HepG2 (cell line): ENCODE results near the gene CAD. TPM values are rescaled to one million over a fixed set of nuclear protein-coding genes. Genes with fewer than 3 reads are reported as not detected.
A peak's percentile ranks its signal among the peaks of the same experiment; 100 is the strongest.

Experiments used
- HMG20A ChIP-seq: IDR thresholded peaks from 2 replicates; pipeline ENCODE4 v1.6.1; 2016; ENCODE audit warnings: borderline replicate concordance
- ISL2 ChIP-seq: sonication (generic); formaldehyde crosslinking; IDR thresholded peaks from 2 replicates; pipeline ENCODE4 v1.5.0; 2020; ENCODE audit warnings: missing genetic modification reagents
- ZBTB7A ChIP-seq: sonication (generic); formaldehyde crosslinking; IDR thresholded peaks from 2 replicates; pipeline ENCODE4 v1.8.0; 2022; ENCODE audit warnings: mild to moderate bottlenecking, missing genetic modification reagents
- ZNF235 ChIP-seq: sonication (generic); formaldehyde crosslinking; IDR thresholded peaks from 2 replicates; pipeline ENCODE4 v1.8.1; 2023; ENCODE audit warnings: mild to moderate bottlenecking, missing genetic modification reagents, borderline replicate concordance
- ZNF83 ChIP-seq: sonication (generic); formaldehyde crosslinking; IDR thresholded peaks from 2 replicates; pipeline ENCODE4 v1.4.0; 2020; ENCODE audit warnings: missing genetic modification reagents, mild to moderate bottlenecking, borderline replicate concordance
- polyA plus RNA-seq, 8 experiments: library from polyadenylated mRNA; depleted of rRNA in 3 of 8; stranded (reverse) in 7 of 8; unstranded in 1 of 8; fragments of >200 nt; fragmentation: Illumina TruSeq in 4 of 8; extraction: Trizol in 4 of 8; gene quantifications; 2 replicates each; pipeline versions ENCODE4 v1.2.1 to v1.2.3, GENCODE V29; 2011 to 2016; ENCODE audit warnings: low read depth in 4 of 8, missing spikeins in 1 of 8, mixed read lengths in 1 of 8; ENCODE audit not compliant: insufficient read depth in 1 of 8
- total RNA-seq, 5 experiments: library from RNA; depleted of rRNA; stranded (reverse); fragments of >200 nt; fragmentation: Illumina TruSeq; extraction: Trizol; gene quantifications; 2 replicates each; pipeline ENCODE4 v1.2.3, GENCODE V29; 2016; ENCODE audit warnings: low read depth in 1 of 5
- TF ChIP-seq, protein P1 (sequence below): sonication (generic); formaldehyde crosslinking; IDR thresholded peaks from 2 replicates; pipeline ENCODE4 v1.4.0; 2020; ENCODE audit warnings: missing genetic modification reagents, mild to moderate bottlenecking, borderline replicate concordance
- TF ChIP-seq, protein P2 (sequence below): sonication (generic); formaldehyde crosslinking; IDR thresholded peaks from 2 replicates; pipeline ENCODE4 v1.5.1; 2020; ENCODE audit warnings: mild to moderate bottlenecking, missing genetic modification reagents, moderate library complexity
- TF ChIP-seq, protein P3 (sequence below): sonication (generic); formaldehyde crosslinking; IDR thresholded peaks from 2 replicates; pipeline ENCODE4 v1.9.0; 2022; ENCODE audit warnings: low read depth, missing genetic modification reagents
- TF ChIP-seq, protein P4 (sequence below): sonication (generic); formaldehyde crosslinking; IDR thresholded peaks from 2 replicates; pipeline ENCODE4 v1.4.0; 2020; ENCODE audit warnings: mild to moderate bottlenecking, missing genetic modification reagents
- TF ChIP-seq, protein P5 (sequence below): IDR thresholded peaks from 2 replicates; pipeline ENCODE4 v1.6.1; 2016; ENCODE audit warnings: mild to moderate bottlenecking
- TF ChIP-seq, protein P6 (sequence below), 2 experiments: sonication (generic) in 1 of 2; formaldehyde crosslinking in 1 of 2; IDR thresholded peaks; 2 replicates each; pipeline versions ENCODE4 v1.4.0 to v1.6.1; 2016 to 2020; ENCODE audit warnings: borderline replicate concordance in 1 of 2, low read depth in 1 of 2, mild to moderate bottlenecking in 1 of 2, missing genetic modification reagents in 1 of 2

Gene CAD
- total and polyA plus RNA-seq, 2 of the 13 experiments (the other 11 are each of a cell fraction or from before 2014, with no cell fraction given): 21.7 to 37.0 TPM

DNA sequence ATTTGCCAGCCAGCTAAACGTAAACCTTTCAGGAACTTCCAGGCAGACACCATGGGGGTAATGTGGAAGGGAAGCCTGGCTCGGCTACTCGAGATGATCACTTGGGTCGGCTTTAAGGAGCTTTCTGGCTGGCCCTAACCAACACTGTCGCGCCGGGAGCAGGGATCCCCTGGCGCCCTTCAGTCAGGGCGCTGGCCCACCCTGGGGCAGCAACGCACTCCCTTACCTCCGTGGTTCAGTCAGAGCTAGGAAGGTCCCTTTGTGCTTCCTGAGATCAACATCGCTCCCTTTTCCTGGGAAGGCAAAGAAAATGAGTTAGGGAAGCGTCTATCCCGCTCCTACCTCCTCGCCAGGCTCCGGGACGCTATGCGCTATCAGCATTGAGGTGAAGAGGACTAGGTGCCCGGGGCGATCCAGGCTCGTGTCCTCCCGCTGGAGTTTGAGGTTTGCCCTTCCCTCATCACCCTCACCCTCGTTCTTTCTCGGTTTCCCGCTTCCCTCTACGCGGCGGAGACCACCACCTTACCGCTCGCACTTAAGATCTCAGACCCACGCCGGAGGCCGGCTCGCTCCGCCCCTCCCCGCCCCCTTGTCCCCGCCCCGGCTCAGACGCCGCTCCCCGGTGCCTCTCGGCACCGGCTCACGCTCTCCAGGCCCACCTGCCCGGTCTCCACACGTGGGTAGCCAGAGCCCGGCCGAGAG, 5.8 kb upstream of the CAD start (continued):
- TF ChIP-seq, protein P1, sequence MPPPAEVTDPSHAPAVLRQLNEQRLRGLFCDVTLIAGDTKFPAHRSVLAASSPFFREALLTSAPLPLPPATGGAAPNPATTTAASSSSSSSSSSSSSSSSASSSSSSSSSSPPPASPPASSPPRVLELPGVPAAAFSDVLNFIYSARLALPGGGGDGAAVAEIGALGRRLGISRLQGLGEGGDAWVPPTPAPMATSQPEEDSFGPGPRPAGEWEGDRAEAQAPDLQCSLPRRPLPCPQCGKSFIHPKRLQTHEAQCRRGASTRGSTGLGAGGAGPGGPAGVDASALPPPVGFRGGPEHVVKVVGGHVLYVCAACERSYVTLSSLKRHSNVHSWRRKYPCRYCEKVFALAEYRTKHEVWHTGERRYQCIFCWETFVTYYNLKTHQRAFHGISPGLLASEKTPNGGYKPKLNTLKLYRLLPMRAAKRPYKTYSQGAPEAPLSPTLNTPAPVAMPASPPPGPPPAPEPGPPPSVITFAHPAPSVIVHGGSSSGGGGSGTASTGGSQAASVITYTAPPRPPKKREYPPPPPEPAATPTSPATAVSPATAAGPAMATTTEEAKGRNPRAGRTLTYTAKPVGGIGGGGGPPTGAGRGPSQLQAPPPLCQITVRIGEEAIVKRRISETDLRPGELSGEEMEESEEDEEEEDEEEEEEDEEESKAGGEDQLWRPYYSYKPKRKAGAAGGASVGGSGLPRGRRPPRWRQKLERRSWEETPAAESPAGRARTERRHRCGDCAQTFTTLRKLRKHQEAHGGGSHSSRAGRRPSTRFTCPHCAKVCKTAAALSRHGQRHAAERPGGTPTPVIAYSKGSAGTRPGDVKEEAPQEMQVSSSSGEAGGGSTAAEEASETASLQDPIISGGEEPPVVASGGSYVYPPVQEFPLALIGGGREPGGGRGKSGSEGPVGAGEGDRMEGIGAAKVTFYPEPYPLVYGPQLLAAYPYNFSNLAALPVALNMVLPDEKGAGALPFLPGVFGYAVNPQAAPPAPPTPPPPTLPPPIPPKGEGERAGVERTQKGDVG (CRISPR knock-in tag): 0 out of 2 replicates have a peak, but pooled peaks have one; percentile 10
- TF ChIP-seq ISL2: no peak
- no peak for TF ChIP-seq HMG20A (CRISPR knock-in tag)
- TF ChIP-seq, protein P2, sequence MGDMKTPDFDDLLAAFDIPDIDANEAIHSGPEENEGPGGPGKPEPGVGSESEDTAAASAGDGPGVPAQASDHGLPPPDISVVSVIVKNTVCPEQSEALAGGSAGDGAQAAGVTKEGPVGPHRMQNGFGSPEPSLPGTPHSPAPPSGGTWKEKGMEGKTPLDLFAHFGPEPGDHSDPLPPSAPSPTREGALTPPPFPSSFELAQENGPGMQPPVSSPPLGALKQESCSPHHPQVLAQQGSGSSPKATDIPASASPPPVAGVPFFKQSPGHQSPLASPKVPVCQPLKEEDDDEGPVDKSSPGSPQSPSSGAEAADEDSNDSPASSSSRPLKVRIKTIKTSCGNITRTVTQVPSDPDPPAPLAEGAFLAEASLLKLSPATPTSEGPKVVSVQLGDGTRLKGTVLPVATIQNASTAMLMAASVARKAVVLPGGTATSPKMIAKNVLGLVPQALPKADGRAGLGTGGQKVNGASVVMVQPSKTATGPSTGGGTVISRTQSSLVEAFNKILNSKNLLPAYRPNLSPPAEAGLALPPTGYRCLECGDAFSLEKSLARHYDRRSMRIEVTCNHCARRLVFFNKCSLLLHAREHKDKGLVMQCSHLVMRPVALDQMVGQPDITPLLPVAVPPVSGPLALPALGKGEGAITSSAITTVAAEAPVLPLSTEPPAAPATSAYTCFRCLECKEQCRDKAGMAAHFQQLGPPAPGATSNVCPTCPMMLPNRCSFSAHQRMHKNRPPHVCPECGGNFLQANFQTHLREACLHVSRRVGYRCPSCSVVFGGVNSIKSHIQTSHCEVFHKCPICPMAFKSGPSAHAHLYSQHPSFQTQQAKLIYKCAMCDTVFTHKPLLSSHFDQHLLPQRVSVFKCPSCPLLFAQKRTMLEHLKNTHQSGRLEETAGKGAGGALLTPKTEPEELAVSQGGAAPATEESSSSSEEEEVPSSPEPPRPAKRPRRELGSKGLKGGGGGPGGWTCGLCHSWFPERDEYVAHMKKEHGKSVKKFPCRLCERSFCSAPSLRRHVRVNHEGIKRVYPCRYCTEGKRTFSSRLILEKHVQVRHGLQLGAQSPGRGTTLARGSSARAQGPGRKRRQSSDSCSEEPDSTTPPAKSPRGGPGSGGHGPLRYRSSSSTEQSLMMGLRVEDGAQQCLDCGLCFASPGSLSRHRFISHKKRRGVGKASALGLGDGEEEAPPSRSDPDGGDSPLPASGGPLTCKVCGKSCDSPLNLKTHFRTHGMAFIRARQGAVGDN (CRISPR knock-in tag): no peak; the same call in 1 of the 2 replicates
- TF ChIP-seq, protein P3, sequence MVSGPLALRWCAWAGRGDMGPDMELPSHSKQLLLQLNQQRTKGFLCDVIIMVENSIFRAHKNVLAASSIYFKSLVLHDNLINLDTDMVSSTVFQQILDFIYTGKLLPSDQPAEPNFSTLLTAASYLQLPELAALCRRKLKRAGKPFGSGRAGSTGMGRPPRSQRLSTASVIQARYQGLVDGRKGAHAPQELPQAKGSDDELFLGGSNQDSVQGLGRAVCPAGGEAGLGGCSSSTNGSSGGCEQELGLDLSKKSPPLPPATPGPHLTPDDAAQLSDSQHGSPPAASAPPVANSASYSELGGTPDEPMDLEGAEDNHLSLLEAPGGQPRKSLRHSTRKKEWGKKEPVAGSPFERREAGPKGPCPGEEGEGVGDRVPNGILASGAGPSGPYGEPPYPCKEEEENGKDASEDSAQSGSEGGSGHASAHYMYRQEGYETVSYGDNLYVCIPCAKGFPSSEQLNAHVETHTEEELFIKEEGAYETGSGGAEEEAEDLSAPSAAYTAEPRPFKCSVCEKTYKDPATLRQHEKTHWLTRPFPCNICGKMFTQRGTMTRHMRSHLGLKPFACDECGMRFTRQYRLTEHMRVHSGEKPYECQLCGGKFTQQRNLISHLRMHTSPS: no peak
- TF ChIP-seq, protein P4, sequence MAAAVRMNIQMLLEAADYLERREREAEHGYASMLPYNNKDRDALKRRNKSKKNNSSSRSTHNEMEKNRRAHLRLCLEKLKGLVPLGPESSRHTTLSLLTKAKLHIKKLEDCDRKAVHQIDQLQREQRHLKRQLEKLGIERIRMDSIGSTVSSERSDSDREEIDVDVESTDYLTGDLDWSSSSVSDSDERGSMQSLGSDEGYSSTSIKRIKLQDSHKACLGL (CRISPR knock-in tag): no peak; the same call in 1 of the 2 replicates
- no peak for TF ChIP-seq ZNF83 (CRISPR knock-in tag)
- TF ChIP-seq, protein P5, sequence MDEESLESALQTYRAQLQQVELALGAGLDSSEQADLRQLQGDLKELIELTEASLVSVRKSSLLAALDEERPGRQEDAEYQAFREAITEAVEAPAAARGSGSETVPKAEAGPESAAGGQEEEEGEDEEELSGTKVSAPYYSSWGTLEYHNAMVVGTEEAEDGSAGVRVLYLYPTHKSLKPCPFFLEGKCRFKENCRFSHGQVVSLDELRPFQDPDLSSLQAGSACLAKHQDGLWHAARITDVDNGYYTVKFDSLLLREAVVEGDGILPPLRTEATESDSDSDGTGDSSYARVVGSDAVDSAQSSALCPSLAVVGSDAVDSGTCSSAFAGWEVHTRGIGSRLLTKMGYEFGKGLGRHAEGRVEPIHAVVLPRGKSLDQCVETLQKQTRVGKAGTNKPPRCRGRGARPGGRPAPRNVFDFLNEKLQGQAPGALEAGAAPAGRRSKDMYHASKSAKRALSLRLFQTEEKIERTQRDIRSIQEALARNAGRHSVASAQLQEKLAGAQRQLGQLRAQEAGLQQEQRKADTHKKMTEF (CRISPR knock-in tag): no peak
- TF ChIP-seq, protein P6, sequence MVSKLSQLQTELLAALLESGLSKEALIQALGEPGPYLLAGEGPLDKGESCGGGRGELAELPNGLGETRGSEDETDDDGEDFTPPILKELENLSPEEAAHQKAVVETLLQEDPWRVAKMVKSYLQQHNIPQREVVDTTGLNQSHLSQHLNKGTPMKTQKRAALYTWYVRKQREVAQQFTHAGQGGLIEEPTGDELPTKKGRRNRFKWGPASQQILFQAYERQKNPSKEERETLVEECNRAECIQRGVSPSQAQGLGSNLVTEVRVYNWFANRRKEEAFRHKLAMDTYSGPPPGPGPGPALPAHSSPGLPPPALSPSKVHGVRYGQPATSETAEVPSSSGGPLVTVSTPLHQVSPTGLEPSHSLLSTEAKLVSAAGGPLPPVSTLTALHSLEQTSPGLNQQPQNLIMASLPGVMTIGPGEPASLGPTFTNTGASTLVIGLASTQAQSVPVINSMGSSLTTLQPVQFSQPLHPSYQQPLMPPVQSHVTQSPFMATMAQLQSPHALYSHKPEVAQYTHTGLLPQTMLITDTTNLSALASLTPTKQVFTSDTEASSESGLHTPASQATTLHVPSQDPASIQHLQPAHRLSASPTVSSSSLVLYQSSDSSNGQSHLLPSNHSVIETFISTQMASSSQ (IDR thresholded peaks at IDR 0.05; ENCODE audit: low read depth): no peak
- TF ChIP-seq, protein P6 (CRISPR knock-in tag; IDR thresholded peaks at IDR 0.05; ENCODE audit: borderline replicate concordance): 0 out of 2 replicates have a peak, but pooled peaks have one; percentile 1
- TF ChIP-seq ZNF235 (CRISPR knock-in tag): no peak
- no peak for TF ChIP-seq ZBTB7A (CRISPR knock-in tag)
